Stimulated activated CD4-positive, alpha-beta T cell treated with anti-CD3 and anti-CD28 coated beads, TNF-alpha, amount 100 ng/mL, for 1 hour (primary cell): ENCODE data around the gene MPND.

Experiments
- DNase-seq, 3 donors: peaks; one replicate each; pipeline ENCODE4 v3.0.0-alpha.2; 2020; ENCODE audit warnings: low read depth in 3 of 3, low spot score in 1 of 3

Gene MPND

GRCh38 chr19:4376991-4377781 is 33.8 kb downstream of the MPND start:
- no peak for DNase-seq

- DNase-seq, result no peak
These were observed 35.5 kb downstream of the MPND start for GRCh38 chr19:4378886-4379285.

- no peak for DNase-seq
These were observed 36.3 kb downstream of the MPND start for GRCh38 chr19:4379383-4380253.

GRCh38 chr19:4380254-4380727 is 36.9 kb downstream of the MPND start:
- peak in 1 of 3 donors; percentile 23 for DNase-seq

GRCh38 chr19:4385291-4386040 is 42.1 kb downstream of the MPND start:
- DNase-seq, result no peak

- no peak for DNase-seq
These were observed 42.9 kb downstream of the MPND start for GRCh38 chr19:4386041-4386782.

- no peak for DNase-seq
These were observed 45.1 kb downstream of the MPND start for GRCh38 chr19:4388337-4389063.

GRCh38 chr19:4389064-4389375 is 45.7 kb downstream of the MPND start:
- DNase-seq, result no peak

GRCh38 chr19:4389511-4390016 is 46.2 kb downstream of the MPND start:
- no peak for DNase-seq

- DNase-seq, result no peak
These were observed 46.7 kb downstream of the MPND start for GRCh38 chr19:4390017-4390566.

GRCh38 chr19:4390567-4391305 is 47.4 kb downstream of the MPND start:
- no peak for DNase-seq

- DNase-seq, result no peak
These were observed 47.9 kb downstream of the MPND start for GRCh38 chr19:4391306-4391693.

GRCh38 chr19:4391701-4392483 is 48.5 kb downstream of the MPND start:
- no peak for DNase-seq

- no peak for DNase-seq
These were observed 50.7 kb downstream of the MPND start for GRCh38 chr19:4393947-4394590.

GRCh38 chr19:4396949-4397783 is 53.8 kb downstream of the MPND start:
- DNase-seq, result no peak

- DNase-seq, result no peak
These were observed 56.4 kb downstream of the MPND start for GRCh38 chr19:4399812-4400134.
